H1 (cell line): ENCODE measurements around the gene TEX28. TPM values are rescaled to one million over a fixed set of nuclear protein-coding genes. Genes with fewer than 3 reads are reported as not detected.

Experiments used
- CTCF ChIA-PET: fragments of 300-600 bp; sonication (Branson Sonifier 250); formaldehyde crosslinking; loops from one replicate; lab custom pipeline; 2021; ENCODE audit not compliant: partially characterized antibody; lab: Charles Lee
- POLR2A ChIA-PET: fragments of 300-600 bp; sonication (Branson Sonifier 250); formaldehyde crosslinking; loops from one replicate; lab custom pipeline; 2021; ENCODE audit warnings: inconsistent platforms; ENCODE audit not compliant: partially characterized antibody; lab: Charles Lee
- DNase-seq, 2 experiments: peaks; one replicate each; pipeline versions ENCODE4 v3.0.0 to v3.0.0-alpha.2; 2010 to 2022; ENCODE audit warnings: low spot score in 2 of 2, low read depth in 1 of 2, mixed read lengths in 1 of 2
- FAIRE-seq: peaks from 2 replicates; lab custom pipeline; 2011; peaks lifted over from hg19 to GRCh38; lab: Jason Lieb, UNC
- H2AFZ ChIP-seq: 2 replicates; pipeline ENCODE4 v1.8.1; 2012; ENCODE audit warnings: low read length, inconsistent platforms
- H2AK5ac ChIP-seq: 2 replicates; pipeline ENCODE4 v1.6.1; 2013; ENCODE audit warnings: low read depth, low read length
- H2BK120ac ChIP-seq: replicated peaks from 2 replicates; pipeline ENCODE3; 2013; ENCODE audit warnings: low read depth, low read length, inconsistent platforms
- H2BK12ac ChIP-seq: 2 replicates; pipeline ENCODE4 v1.6.1; 2013; ENCODE audit warnings: low read depth, low read length
- H2BK15ac ChIP-seq: 2 replicates; pipeline ENCODE4 v1.6.1; 2013; ENCODE audit warnings: low read length
- H2BK20ac ChIP-seq: 2 replicates; pipeline ENCODE4 v1.6.1; 2013; ENCODE audit warnings: low read length
- H2BK5ac ChIP-seq: 2 replicates; pipeline ENCODE4 v1.6.1; 2013; ENCODE audit warnings: low read depth, low read length
- H3K14ac ChIP-seq: 2 replicates; pipeline ENCODE4 v1.6.1; 2013; ENCODE audit warnings: inconsistent platforms; ENCODE audit not compliant: insufficient read length
- H3K18ac ChIP-seq: 2 replicates; pipeline ENCODE4 v1.6.1; 2013; ENCODE audit warnings: low read length; ENCODE audit errors: extremely low read depth
- H3K23ac ChIP-seq: 2 replicates; pipeline ENCODE4 v1.6.1; 2013; ENCODE audit warnings: inconsistent platforms; ENCODE audit not compliant: insufficient read length
- H3K23me2 ChIP-seq: 2 replicates; pipeline ENCODE4 v1.6.1; 2013; ENCODE audit warnings: low read depth, low read length
- H3K27ac ChIP-seq: 2 replicates; pipeline ENCODE4 v1.6.1; 2011; ENCODE audit warnings: low read depth, low read length, inconsistent platforms
- H3K27me3 ChIP-seq, 4 experiments: replicated peaks in 1 of 4; 1 replicate in 1 of 4; 2 replicates in 3 of 4; pipeline versions ENCODE4 v1.6.1 to v1.8.1; 2011 to 2013; ENCODE audit warnings: low read length in 3 of 4, mild to moderate bottlenecking in 3 of 4, inconsistent platforms in 2 of 4, mixed read lengths in 2 of 4, moderate library complexity in 1 of 4; ENCODE audit not compliant: control insufficient read depth in 3 of 4, insufficient read depth in 3 of 4; ENCODE audit errors: extremely low read depth in 1 of 4
- H3K36me3 ChIP-seq, 4 experiments: 2 replicates each; pipeline versions ENCODE4 v1.6.1 to v1.8.1; 2011 to 2013; ENCODE audit warnings: mild to moderate bottlenecking in 4 of 4, low read length in 3 of 4, moderate library complexity in 2 of 4, control low read depth in 1 of 4, inconsistent platforms in 1 of 4; ENCODE audit not compliant: insufficient read depth in 4 of 4, control insufficient read depth in 2 of 4
- H3K4ac ChIP-seq: replicated peaks from 2 replicates; pipeline ENCODE3; 2013; ENCODE audit warnings: low read length, low read depth, mixed read lengths, inconsistent platforms; ENCODE audit not compliant: insufficient read length
- H3K4me1 ChIP-seq, 4 experiments: replicated peaks in 1 of 4; 1 replicate in 1 of 4; 2 replicates in 3 of 4; pipeline versions ENCODE4 v1.6.1 to v1.8.1; 2011 to 2013; ENCODE audit warnings: low read length in 3 of 4, inconsistent platforms in 2 of 4, mixed read lengths in 1 of 4; ENCODE audit not compliant: insufficient read depth in 4 of 4, control insufficient read depth in 3 of 4
- H3K4me2 ChIP-seq, 2 experiments: 2 replicates each; pipeline versions ENCODE4 v1.6.1 to v1.8.1; 2011 to 2013; ENCODE audit warnings: low read depth in 2 of 2, low read length in 2 of 2, control low read depth in 1 of 2, inconsistent platforms in 1 of 2, mild to moderate bottlenecking in 1 of 2; ENCODE audit not compliant: insufficient read depth in 1 of 2
- H3K4me3 ChIP-seq, 4 experiments: fragments of 200-600, 300-600 bp in 1 of 4; sonication (generic), shearing (Covaris generic), sonication (Bioruptor Twin) in 1 of 4; 2 replicates each; pipeline versions ENCODE4 v1.5.1 to v1.8.1; 2011 to 2016; ENCODE audit warnings: low read length in 4 of 4, low read depth in 3 of 4, control low read depth in 2 of 4, inconsistent platforms in 2 of 4, mild to moderate bottlenecking in 2 of 4, mixed read lengths in 1 of 4, moderate library complexity in 1 of 4; ENCODE audit not compliant: insufficient read depth in 2 of 4; ENCODE audit errors: extremely low read depth in 1 of 4
- H3K56ac ChIP-seq: replicated peaks from 2 replicates; pipeline ENCODE3; 2013; ENCODE audit warnings: low read depth, mild to moderate bottlenecking, mixed read lengths, low read length, inconsistent platforms; ENCODE audit not compliant: insufficient read length
- H3K79me1 ChIP-seq: 2 replicates; pipeline ENCODE4 v1.6.1; 2013; ENCODE audit warnings: low read depth, low read length, control low read depth
- H3K79me2 ChIP-seq, 2 experiments: 2 replicates each; pipeline versions ENCODE4 v1.6.1 to v1.8.1; 2012 to 2013; ENCODE audit warnings: low read length in 2 of 2, mild to moderate bottlenecking in 2 of 2, inconsistent platforms in 1 of 2; ENCODE audit not compliant: insufficient read depth in 2 of 2, control insufficient read depth in 1 of 2
- H3K9ac ChIP-seq, 4 experiments: replicated peaks in 1 of 4; 1 replicate in 1 of 4; 2 replicates in 3 of 4; pipeline versions ENCODE4 v1.6.1 to v1.8.1; 2011 to 2013; ENCODE audit warnings: low read depth in 3 of 4, low read length in 3 of 4, control low read depth in 2 of 4, mild to moderate bottlenecking in 2 of 4, moderate library complexity in 2 of 4, inconsistent platforms in 1 of 4; ENCODE audit errors: extremely low read depth in 1 of 4
- H3K9me3 ChIP-seq, 2 experiments: 2 replicates each; pipeline versions ENCODE4 v1.6.1 to v1.8.1; 2012 to 2013; ENCODE audit warnings: mild to moderate bottlenecking in 2 of 2, moderate library complexity in 2 of 2, control low read depth in 1 of 2, inconsistent platforms in 1 of 2, low read depth in 1 of 2, low read length in 1 of 2, mixed read lengths in 1 of 2; ENCODE audit not compliant: insufficient read depth in 2 of 2
- H4K20me1 ChIP-seq, 2 experiments: replicated peaks in 1 of 2; 2 replicates each; pipeline versions ENCODE3 to v1.8.1; 2011 to 2013; ENCODE audit warnings: inconsistent platforms in 2 of 2, low read length in 2 of 2, mild to moderate bottlenecking in 1 of 2; ENCODE audit not compliant: insufficient read depth in 2 of 2, control insufficient read depth in 1 of 2
- H4K5ac ChIP-seq: 2 replicates; pipeline ENCODE4 v1.6.1; 2013; ENCODE audit warnings: low read length, low read depth, mixed read lengths, inconsistent platforms; ENCODE audit not compliant: insufficient read length
- H4K8ac ChIP-seq: 2 replicates; pipeline ENCODE4 v1.8.0; 2013; ENCODE audit warnings: mild to moderate bottlenecking, moderate library complexity, low read length, inconsistent platforms; ENCODE audit not compliant: insufficient read depth; ENCODE audit errors: extremely low read depth
- H4K91ac ChIP-seq: replicated peaks from 2 replicates; pipeline ENCODE3; 2013; ENCODE audit warnings: low read length, mixed read lengths, inconsistent platforms; ENCODE audit not compliant: insufficient read length
- BACH1 ChIP-seq: IDR thresholded peaks from 2 replicates; pipeline ENCODE4 v1.6.1; 2012; ENCODE audit warnings: low read length, improper control_type of control experiment
- CEBPB ChIP-seq: IDR thresholded peaks from 2 replicates; pipeline ENCODE4 v1.6.1; 2012; ENCODE audit warnings: low read depth, low read length
- CHD2 ChIP-seq: IDR thresholded peaks from 2 replicates; pipeline ENCODE4 v1.6.1; 2012; ENCODE audit warnings: low read length, improper control_type of control experiment
- EZH2 ChIP-seq: fragments of 200-600 bp; sonication (generic); IDR thresholded peaks from 2 replicates; pipeline ENCODE4 v1.7.1; 2012; ENCODE audit warnings: low read depth, mild to moderate bottlenecking, moderate library complexity, low read length, inconsistent platforms; ENCODE audit not compliant: severe bottlenecking
- GTF2F1 ChIP-seq: IDR thresholded peaks from 2 replicates; pipeline ENCODE4 v1.6.1; 2012; ENCODE audit warnings: low read depth, low read length, improper control_type of control experiment, borderline replicate concordance
- NANOG ChIP-seq: IDR thresholded peaks from 2 replicates; pipeline ENCODE4 v1.6.1; 2011; ENCODE audit warnings: low read length, low read depth, mild to moderate bottlenecking, inconsistent platforms; ENCODE audit not compliant: insufficient read depth, poor library complexity, severe bottlenecking
- PHF8 ChIP-seq: fragments of 200-600 bp; sonication (generic); conservative IDR thresholded peaks from 2 replicates; pipeline ENCODE4 v1.7.1; 2012; ENCODE audit warnings: low read depth, mild to moderate bottlenecking, inconsistent platforms, low read length, moderate library complexity
- RAD21 ChIP-seq, 2 experiments: IDR thresholded peaks in 1 of 2; conservative IDR thresholded peaks in 1 of 2; 2 replicates each; pipeline ENCODE4 v1.6.1; 2011; ENCODE audit warnings: low read depth in 2 of 2, low read length in 2 of 2, improper control_type of control experiment in 1 of 2, inconsistent platforms in 1 of 2, mild to moderate bottlenecking in 1 of 2, moderate library complexity in 1 of 2
- SP1 ChIP-seq: IDR thresholded peaks from 2 replicates; pipeline ENCODE4 v1.6.1; 2011; ENCODE audit warnings: low read depth, low read length
- SP2 ChIP-seq: IDR thresholded peaks from 2 replicates; pipeline ENCODE4 v1.6.1; 2012; ENCODE audit warnings: mild to moderate bottlenecking, low read length, inconsistent platforms
- TAF7 ChIP-seq: optimal IDR thresholded peaks from 2 replicates; pipeline ENCODE3; 2011; ENCODE audit warnings: low read depth, mild to moderate bottlenecking, inconsistent platforms, low read length, moderate library complexity, borderline replicate concordance
- WGBS, 2 experiments: shearing (Covaris generic) in 1 of 2; methylation state at CpG; one replicate each; pipeline versions ENCODE4 v1.1.6 to v1.1.7; 2013 to 2015; ENCODE audit warnings: low lambda C conversion rate in 2 of 2, mixed read lengths in 2 of 2, inconsistent platforms in 1 of 2, low coverage in 1 of 2, missing lambda C conversion rate in 1 of 2; ENCODE audit not compliant: insufficient replicate concordance in 2 of 2, insufficient coverage in 1 of 2, insufficient read length in 1 of 2; ENCODE audit errors: extremely low coverage in 1 of 2, missing lambda C conversion rate in 1 of 2; 5-methylcytosine and 5-hydroxymethylcytosine counted together
- polyA plus RNA-seq, 7 experiments: library from polyadenylated mRNA; depleted of rRNA in 3 of 7; stranded (reverse) in 5 of 7; unstranded in 2 of 7; fragments of >200 nt in 5 of 7; fragments of 200-250 nt in 2 of 7; gene quantifications; 1 replicate in 5 of 7; 2 replicates in 1 of 7; 4 replicates in 1 of 7; pipeline versions ENCODE4 v1.2.1 to v1.2.3, GENCODE V29; 2011 to 2013; ENCODE audit warnings: missing spikeins in 2 of 7, mixed read lengths in 2 of 7
- total RNA-seq: library from RNA; stranded (reverse); fragmentation: NEBNext Ultra II Directional; extraction: Animal tissue kit (Norgen Biotek cat#: 25700); gene quantifications from 2 replicates; pipeline ENCODE4 v1.2.1, GENCODE V29; 2021
- TF ChIP-seq, protein P1 (sequence below): IDR thresholded peaks from 2 replicates; pipeline ENCODE4 v1.6.1; 2012; ENCODE audit warnings: low read length, inconsistent platforms
- TF ChIP-seq, protein P2 (sequence below): IDR thresholded peaks from 2 replicates; pipeline ENCODE4 v1.6.1; 2012; ENCODE audit warnings: inconsistent platforms

TEX28 gene
- total and polyA plus RNA-seq, 2 of the 8 experiments (the other 6 are each of a cell fraction or from before 2014, with no cell fraction given) = not detected

DNA sequence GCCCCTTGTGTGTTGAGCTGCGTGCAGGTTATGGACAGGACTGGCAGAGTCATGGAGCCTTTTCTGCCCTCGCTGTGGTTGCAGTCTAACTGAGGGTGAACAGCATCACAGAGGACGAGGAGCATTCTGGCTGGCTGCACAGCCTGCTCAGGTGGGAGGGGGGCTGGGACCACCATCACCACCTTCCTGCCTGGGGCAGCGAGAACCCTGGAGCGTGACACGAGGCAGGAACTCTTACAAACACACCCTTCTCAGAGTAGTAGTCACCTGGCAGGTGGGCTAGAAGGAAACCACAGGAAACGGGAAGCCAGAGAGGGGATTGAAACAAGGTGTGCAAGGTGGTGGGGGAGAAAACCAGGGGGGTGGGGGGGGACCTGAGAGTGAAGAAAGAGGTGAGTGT, 26.2 kb upstream of the TEX28 start:
- H3K56ac ChIP-seq = no peak overlapping the region
- no peak overlapping the region for H3K18ac ChIP-seq
- no peaks in the 10 kb centered on the region for H3K23me2 ChIP-seq
- H4K20me1 ChIP-seq = no peaks in the 10 kb centered on the region
- no peak overlapping the region for H4K8ac ChIP-seq
- no peaks in the 10 kb centered on the region for H3K4me1 ChIP-seq
- no peak overlapping the region for H4K5ac ChIP-seq
- H4K91ac ChIP-seq = no peak overlapping the region
- no peak overlapping the region for H2AFZ ChIP-seq
- H2BK20ac ChIP-seq = no peak overlapping the region
- H3K4ac ChIP-seq = no peak overlapping the region
- no peaks in the 10 kb centered on the region for H3K27me3 ChIP-seq
- H2BK5ac ChIP-seq = no peak overlapping the region
- H3K4me3 ChIP-seq = no peak overlapping the region
- FAIRE-seq (no peak), DNase-seq (no peak)
- no peak overlapping the region for H3K27ac ChIP-seq
- no peaks in the 10 kb centered on the region for H3K9me3 ChIP-seq
- no peak overlapping the region for H3K4me2 ChIP-seq
- H3K14ac ChIP-seq = no peak overlapping the region
- H3K23ac ChIP-seq = no peak overlapping the region
- H2BK120ac ChIP-seq = no peak overlapping the region
- no peak overlapping the region for H2BK15ac ChIP-seq
- H2BK12ac ChIP-seq = no peak overlapping the region
- H3K79me1 ChIP-seq = no peaks in the 10 kb centered on the region
- 94% methylated on average over 5 of the region's 7 CpGs; no CpG with 5 or more reads in 1 of the 2 experiments for WGBS, 2 experiments
- POLR2A ChIA-PET = no interaction called here
- no peaks in the 10 kb centered on the region for H3K36me3 ChIP-seq
- H3K79me2 ChIP-seq = no peaks in the 10 kb centered on the region
- H3K9ac ChIP-seq = no peak overlapping the region
- CTCF ChIA-PET = interaction anchor here (1.1 kb wide), 1 partner anchor 9 kb away, joined by 4 read pairs; no protein-coding TSS in a partner anchor
- H2AK5ac ChIP-seq = no peak overlapping the region
- TF ChIP-seq EZH2 (no peak), RAD21 (IDR thresholded peaks at IDR 0.05 in 1 of 2, conservative IDR thresholded peaks at IDR 0.05 in 1 of 2; ENCODE audit: low read depth in 2 of 2, low read length in 2 of 2) (no peak), CEBPB (no peak), SP1 (no peak), CHD2 (no peak), BACH1 (no peak), SP2 (no peak), TAF7 (no peak), GTF2F1 (no peak), NANOG (no peak), PHF8 (no peak)
- TF ChIP-seq, protein P1, sequence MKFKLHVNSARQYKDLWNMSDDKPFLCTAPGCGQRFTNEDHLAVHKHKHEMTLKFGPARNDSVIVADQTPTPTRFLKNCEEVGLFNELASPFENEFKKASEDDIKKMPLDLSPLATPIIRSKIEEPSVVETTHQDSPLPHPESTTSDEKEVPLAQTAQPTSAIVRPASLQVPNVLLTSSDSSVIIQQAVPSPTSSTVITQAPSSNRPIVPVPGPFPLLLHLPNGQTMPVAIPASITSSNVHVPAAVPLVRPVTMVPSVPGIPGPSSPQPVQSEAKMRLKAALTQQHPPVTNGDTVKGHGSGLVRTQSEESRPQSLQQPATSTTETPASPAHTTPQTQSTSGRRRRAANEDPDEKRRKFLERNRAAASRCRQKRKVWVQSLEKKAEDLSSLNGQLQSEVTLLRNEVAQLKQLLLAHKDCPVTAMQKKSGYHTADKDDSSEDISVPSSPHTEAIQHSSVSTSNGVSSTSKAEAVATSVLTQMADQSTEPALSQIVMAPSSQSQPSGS = no peak
- TF ChIP-seq, protein P2, sequence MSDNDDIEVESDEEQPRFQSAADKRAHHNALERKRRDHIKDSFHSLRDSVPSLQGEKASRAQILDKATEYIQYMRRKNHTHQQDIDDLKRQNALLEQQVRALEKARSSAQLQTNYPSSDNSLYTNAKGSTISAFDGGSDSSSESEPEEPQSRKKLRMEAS = no peak
